GM21526 (cell line): Measurements from ENCODE around the gene TIMM21.
A peak's percentile ranks its signal among the peaks of the same experiment; 100 is the strongest.

Source experiments
- ATAC-seq: cut with Tn5 transposase; IDR thresholded peaks from one replicate; pipeline ENCODE4 v1.9.1; 2021; ENCODE audit warnings: moderate library complexity; ENCODE audit not compliant: unreplicated experiment, low FRiP score

Gene TIMM21

DNA sequence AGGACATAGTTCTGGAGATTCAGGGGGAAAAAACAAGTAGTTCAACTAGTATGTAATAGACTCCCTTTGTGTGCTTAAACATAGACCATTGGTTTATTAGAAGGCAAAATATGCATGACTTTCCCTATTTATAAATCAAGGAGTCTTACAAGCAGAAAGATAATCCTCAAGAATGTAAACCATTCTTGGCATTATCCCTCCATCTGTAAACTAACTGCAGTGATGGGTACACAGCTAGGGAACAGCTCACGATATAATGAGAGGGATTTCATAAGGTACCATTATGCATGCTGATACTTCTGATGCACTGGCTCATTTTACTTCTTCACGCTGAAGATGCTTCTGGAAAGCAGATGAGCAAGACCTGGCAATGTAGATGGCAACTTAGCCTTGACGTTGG, 1.6 kb upstream of the TIMM21 start:
- no peak for ATAC-seq

DNA sequence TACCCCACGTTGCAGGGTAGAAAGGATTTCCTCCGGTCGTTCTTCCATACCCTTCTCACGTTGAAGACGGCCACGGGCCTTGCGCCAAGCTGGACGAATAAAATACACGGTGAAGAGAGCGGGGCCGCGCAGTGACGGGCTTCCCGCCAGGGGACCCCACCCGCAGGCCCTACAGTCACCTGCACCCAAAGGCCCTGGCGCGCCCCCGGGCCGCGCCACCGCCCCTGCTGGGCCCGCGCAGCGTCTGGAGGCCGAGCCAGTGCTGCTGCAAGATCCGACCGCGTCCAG, 888 bp upstream of the TIMM21 start:
- ATAC-seq = no peak

DNA sequence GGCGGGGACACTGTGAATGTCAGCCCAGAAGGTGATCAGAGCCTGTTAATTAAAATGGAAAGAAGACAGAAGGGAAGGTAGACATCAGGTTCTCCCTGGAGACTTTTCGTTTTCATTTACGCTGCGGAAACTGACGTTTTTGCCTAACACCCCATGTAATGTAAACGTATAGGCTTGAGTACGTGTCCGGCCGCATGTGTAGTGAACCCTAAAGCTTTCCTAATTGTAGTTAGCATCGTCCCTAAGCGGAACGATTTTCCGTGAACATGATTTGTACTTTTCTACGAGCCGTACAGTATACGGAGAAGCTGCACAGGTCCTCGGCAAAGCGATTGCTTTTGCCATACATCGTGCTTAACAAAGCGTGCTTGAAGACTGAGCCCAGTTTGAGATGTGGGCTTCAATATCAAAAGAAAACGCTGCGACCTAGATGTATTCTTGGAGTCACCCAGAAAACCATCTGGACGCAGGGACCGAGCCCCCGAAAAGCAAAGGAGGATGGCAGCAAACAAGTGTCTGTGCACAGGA, 284 bp downstream of the TIMM21 start:
- peak; percentile 26 for ATAC-seq

DNA sequence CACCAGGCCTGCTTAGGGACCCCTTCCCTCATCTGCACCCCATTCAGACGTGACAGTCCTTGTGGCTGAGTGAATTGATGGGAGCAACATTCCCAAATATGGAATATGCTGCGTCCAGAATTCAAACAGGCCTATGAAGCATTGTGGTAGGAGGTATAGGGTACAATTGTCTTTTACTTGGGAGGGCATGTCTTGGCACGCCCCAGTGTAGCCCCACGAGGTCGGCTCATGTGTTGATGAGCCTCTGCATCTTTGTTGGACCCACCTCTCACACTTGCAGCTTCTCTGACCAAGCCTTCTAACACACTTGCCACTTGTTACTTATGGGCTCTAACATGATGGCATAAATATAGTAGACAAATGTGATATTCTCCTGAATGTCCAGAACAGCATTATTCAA, 1.6 kb downstream of the TIMM21 start:
- no peak for ATAC-seq

DNA sequence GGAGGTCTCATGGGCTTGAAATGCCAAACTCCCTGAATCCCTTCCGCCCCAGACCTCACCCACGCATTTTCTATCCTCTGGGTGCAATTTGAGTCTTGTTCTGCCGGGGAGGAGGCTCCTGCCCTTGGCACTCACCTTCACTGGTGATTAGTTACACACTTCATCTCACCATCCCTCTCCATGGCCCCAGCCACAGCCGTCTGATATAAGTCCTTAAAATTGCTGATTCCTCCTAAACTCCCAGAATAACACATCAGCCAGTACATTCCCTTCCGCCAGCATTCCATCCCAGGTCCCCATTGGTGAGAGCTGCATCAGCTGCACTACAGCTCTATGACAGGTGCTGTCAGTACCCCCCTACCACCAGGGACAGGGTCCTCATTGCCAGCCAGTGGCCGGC, 3.9 kb downstream of the TIMM21 start:
- no peak for ATAC-seq

DNA sequence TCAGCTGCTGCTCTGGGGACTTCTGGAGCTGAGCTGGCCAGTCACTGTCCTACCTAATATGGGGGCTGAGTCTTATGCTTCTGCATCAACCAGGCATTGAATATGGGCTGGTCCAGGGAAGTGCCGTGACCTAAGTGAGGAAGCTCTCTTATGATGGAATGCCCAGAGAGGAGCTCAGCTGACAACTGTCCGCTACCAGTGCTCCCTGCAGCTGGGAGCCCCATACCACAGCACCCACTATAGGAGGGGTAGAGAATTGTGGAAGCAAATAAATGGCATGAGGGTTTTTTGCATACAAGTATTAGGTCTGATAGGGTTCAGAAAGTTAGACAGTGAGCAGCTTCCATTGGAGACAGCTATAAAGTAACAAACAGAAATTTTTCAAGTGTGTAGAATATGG, 4.5 kb downstream of the TIMM21 start:
- no peak for ATAC-seq

DNA sequence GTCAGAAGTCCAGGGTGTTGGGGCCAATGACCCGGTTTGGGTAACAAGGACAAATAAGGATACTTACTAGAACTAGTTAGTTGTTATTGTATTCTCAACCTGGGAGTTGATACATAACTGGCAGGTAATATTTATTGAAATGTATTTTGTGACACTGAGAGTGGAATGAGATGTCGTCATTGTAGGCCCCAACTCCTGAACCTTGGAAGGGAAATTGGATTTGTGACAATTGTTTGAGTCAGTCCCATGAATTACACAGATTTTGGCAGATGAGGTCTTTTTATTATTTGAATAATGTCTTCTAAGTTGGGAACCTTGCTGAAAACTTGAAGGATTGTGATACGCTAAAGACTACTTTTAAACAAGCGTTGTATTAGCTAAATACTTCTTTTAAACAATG, 5.1 kb downstream of the TIMM21 start:
- ATAC-seq = no peak

DNA sequence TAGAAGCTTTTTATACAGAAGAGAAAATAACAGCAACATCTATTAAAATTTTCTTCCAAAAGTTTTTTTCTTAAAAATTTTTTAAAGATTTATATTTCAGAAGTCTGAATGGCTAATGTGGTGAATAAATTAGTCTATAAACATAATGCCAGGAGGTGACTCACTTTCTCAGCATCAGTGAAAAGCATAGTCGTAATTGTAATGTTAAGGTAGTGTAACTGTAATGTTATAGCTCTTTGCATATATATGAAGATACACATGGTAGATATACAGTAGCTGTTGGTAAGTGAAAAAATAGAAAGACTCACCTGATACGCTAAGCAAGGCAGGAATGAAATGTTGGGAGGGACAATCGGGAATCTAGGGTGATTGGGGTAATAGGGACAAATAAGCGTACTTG, 5.5 kb downstream of the TIMM21 start:
- ATAC-seq = no peak

DNA sequence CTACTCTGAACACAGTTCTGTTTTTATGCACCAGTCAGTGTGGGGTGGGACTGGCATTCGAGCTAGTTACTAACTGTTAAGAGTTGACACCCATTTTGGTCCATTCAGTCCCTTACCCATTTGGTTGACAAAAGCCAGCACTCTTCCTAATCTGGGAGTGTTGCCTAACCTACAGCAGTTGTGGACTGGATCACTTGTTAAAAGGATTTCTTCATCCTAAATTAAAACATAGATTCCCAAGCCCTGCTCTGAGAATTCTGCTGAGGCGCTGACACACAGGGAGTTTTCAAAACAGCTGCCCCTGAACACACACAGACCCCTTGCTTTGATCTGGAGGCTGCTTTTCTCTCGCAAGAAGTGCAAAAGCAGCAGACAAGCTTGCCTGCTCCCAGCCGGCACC, 6.4 kb downstream of the TIMM21 start:
- no peak for ATAC-seq

DNA sequence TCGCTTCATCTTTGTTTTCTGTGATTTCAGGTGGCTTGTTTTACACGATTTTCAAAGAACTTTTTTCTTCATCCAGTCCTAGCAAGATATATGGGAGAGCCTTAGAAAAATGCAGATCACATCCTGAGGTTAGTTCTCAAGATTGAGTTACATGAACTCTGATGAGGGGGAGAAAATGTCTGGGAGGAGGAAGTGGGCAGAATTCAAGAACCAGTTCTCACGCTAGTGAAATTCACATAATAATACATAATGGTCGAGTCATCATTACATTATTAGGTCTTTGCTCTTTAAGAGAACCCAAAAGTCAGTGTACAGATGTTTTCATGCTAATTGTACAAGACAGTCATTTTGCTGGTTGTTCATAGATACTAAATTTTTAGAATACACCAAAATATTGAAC, 7.0 kb downstream of the TIMM21 start:
- ATAC-seq = no peak

DNA sequence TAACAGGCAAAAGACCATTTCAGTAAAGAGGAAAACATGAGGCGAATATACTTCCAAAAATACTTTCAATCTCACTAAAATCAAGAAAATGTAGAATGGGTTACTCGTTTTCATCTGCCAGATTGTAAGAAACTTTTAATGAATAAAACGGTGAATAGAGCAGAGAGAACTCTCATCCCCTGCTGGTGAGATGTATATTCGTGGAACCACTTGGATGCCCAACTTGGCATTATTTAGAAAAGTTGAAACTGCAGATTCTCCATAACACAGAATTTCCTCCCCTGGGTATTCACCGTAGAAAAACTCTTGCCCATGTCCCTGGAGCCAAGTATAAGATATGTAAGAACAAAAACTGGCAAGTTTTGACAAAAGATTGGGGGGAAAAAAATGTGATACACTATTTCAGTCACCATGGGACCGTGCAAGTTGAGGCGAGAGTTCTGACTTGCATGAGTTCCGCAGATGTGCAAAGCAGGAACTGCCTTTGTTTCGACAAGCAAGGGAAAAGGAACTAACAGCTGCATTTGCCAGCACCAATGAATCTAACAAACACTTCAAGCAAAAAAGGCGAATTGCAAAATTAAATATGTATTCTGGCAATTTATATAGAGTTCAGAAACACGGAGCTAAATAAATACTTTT, 14.8 kb downstream of the TIMM21 start:
- ATAC-seq = peak; percentile 61

DNA sequence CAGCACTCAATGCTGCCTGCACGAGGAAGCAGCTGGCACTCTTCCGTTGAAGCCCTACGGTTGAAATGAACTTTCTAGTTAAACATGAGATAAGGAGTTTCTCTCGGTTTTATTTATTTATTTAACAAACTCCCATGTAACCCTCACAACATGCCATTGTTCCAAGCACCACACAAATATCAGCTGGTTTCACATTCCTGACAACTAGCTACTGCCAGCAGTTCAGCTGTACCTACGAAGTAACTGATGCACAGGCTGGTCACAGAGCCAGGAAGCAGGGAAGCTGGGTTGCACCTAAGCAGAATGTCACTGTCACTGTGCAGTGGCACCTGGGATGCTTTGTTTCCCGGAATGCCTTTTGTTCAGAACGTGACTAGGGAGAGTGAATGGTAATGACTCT, 18.1 kb downstream of the TIMM21 start:
- ATAC-seq = no peak

DNA sequence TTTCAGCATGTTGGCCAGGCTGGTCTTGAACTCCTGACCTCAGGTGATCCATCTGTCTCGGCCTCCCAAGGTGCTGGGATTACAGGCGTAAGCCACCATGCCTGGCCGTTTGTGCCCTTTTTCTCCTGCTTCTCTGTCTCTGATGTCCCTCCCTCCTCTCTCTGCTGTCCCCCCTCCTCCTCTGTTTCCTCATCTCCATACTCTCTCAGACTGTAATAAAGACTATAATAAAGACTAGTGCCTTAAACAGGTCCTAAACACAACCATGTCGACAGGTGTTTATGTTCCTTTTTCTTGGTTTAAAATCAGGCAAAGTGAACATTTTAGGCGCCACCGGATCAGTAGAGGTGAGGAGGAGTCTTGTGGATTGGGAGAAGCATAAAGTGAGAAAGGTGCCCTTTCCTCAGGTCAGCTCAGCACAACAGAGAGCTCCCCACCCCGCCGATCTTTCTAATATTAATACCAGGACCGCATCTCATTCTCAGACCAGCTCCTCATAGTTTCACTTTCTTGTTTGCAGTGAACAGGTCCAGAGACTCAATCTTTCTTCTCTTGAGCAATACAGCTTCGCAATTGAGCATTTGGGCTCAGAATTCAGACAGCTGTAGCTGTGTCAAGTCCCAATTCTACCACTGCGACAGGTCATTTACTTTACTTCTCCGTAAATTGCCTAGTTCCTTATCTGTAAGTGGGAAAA, 23.7 kb downstream of the TIMM21 start:
- peak; percentile 98 for ATAC-seq

DNA sequence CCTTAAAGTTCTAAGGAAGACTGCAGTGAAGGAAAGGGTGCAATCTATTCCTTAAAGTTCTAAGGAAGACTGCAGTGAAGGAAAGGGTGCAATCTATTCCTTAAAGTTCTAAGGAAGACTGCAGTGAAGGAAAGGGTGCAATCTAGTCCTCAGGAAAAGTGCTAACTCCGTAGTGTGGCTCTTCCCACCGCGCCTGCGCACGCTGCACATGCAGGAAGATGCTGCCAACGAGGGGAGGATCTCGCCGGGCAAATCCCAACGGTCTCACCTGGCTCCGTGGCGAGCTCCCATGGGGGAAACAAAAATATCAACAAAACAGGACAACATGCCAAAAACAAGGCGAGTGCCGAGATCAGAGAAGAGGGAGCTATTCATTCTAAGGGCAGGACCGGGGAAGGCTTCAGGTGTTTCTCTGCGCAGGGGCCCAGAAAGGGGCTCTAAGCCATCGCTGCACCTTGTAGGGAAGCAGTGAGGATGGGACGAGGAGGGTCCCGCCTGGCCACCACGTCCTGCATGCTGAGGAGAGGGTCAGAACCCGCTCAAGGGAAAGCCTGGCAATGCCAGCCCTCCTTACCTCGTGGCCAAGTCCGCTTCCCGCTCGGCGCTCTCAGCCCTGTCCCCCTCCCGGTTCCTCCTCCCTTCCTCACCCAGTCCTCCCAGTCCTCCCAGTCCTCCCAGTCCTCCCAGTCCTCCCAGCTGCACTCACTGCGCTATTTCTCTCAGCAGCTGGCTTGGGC, 24.5 kb downstream of the TIMM21 start:
- ATAC-seq = no peak

DNA sequence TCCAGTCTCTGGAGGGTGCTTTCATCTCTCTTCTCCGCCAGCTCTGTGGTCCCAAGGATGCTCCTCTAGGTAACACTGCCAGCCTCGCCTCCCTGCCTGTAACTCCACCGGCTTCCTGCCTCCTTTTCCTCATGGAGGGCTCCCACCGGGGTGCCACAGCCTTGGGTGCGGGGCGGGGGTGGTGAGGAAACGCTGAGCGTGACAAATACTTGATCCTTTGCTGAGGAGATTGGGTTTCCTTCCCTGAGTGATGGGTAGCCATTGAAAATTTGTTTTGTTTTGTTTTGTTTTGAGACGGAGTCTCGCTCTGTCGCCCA, 25.1 kb downstream of the TIMM21 start:
- no peak for ATAC-seq

DNA sequence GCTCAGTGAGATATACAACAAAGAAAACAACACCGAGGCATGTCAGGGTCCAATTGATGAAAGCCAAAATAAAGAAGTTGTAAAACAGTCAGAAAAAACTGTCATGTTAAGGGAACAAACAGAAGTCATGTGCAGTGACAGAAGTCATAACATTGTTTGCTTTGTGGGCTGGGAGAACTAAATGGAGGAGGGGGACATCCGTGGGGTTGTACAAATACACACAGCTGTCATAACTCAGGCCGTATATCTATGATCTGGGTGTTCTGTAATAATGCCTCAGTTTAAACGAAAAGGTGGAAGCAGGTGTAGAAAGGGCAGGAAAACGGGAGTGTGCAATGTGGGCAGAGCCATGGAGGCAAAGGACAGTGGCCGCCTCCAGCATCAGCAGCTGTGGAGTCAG, 27.3 kb downstream of the TIMM21 start:
- ATAC-seq = no peak

DNA sequence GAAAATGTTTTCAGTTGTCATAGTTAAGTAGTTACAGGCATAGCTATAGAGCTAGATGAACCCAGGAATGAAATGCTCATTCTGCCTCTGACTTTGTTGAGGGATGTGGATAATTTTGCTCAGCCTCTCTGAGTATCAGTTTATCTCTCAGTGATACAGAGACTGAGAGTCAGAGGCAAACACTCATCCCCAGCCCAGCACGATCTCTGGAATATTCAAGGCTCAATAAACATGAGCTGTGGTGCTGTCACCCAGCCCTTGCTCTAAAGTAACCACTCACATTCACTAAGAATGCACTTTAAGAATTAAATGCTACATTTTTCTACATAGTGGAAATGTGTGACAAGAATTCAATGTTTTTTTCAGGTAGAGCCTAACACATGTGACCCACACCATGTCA, 30.6 kb downstream of the TIMM21 start:
- ATAC-seq = no peak

DNA sequence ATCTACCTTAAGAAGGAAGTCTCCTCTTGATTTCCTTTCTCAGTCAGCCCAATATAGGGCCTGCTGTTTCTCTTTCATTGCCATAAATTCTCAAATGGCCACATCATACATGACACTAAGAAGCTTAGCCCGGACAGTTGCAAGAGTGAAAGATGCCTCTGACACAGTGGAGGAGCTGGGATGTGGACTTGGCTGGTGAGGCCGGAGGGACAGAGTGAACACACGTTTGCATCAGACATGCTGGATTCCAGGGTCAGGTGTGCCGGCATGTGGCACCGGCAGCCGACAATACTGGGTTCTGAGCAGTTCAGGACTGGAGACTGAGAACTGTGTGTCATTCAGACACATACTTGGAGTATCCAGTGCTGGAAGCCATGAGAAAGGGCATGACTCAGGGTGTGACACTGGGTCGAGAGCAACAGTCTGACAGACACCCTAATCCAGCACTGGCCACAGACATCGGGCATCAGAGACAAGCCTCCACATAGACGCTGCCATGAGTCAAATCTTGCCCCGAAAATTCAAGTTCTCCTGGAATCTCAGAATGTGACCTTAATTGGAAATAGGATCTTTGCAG, 31.4 kb downstream of the TIMM21 start:
- no peak for ATAC-seq

DNA sequence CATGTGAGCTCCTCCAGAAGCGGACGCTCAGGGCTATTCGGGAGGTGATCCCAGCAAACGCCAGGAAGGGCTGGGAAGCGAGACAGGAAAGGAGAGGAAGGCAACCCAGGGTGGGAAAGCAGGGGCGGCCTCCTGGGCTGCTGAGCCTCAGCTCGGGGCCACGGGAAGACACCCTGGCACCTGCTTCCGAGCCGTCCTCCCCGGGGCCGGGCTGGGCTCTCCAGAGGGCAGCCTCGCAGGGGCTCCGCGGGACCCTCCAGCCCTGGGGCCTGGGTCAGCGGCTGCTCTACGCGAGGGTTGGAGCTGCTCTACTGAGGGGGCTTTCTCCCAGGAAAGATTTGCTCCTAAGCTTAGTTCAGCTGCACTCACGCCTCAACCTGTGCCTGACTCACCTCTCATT, 34.0 kb downstream of the TIMM21 start:
- ATAC-seq = no peak

DNA sequence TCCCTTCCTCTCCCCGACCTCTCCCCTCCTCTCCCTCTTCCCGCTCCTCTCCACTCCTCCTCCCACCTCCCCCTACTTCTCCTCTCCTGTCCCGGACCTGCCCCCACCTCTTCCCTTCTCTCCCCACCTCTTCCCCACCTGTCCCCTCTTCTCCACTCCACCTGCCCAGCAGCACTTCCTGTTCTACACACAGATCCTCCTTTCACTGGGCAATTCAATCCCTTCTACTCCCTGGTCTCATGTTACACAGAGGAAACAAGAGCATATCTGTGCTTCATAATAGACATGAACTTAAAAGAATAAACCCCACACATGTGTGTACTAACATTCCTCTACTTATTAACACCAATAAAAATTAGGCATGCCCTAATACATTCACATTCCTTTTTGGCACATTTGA, 34.8 kb downstream of the TIMM21 start:
- no peak for ATAC-seq

DNA sequence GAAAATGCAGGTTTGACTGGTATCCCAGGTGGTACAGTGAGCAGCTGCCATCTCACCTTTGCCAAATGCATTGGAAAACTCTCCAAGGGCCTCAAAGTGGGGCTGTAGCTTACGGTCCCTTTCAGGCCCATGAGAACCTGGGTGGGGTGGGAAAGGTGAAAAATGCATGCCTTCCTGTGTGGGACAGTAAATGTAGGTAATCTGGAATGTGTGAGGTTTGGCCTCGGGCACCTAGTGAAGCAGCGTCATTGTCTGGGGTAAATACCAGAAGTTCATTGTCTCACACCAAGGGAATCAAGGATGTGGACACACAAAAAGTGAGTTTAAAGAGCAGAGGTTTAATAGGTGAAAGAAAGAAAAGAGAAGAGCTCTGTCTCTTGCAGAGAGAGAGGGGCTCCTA, 36.6 kb downstream of the TIMM21 start:
- no peak for ATAC-seq

DNA sequence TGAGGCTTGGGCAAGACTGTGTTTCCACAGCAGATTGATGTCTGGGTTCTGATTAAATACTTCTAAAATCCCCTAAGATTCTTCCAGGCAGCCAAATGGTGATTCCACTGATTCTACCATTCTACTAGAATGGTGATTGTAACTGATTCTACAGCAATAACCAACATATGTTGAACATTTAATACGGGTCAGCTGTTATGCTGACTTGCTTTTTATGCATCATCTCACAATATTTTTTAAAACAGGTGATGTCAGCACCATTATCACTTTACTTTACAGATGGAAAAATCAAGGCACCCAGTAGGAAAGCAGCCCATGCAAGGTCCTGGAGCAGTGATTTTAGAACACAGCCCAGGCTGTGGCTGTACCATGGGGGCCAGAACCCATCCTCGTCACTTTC, 37.5 kb downstream of the TIMM21 start:
- no peak for ATAC-seq
